ENCODE data around the gene WDR90. TPM values are rescaled to one million over a fixed set of nuclear protein-coding genes. Genes with fewer than 3 reads are reported as not detected.
A peak's percentile ranks its signal among the peaks of the same experiment; 100 is the strongest.

The WDR90 gene
- total and polyA plus RNA-seq, 2 of the 13 experiments (the other 11 are each of a cell fraction or from before 2014, with no cell fraction given) = 14.9 to 28.9 TPM

DNA sequence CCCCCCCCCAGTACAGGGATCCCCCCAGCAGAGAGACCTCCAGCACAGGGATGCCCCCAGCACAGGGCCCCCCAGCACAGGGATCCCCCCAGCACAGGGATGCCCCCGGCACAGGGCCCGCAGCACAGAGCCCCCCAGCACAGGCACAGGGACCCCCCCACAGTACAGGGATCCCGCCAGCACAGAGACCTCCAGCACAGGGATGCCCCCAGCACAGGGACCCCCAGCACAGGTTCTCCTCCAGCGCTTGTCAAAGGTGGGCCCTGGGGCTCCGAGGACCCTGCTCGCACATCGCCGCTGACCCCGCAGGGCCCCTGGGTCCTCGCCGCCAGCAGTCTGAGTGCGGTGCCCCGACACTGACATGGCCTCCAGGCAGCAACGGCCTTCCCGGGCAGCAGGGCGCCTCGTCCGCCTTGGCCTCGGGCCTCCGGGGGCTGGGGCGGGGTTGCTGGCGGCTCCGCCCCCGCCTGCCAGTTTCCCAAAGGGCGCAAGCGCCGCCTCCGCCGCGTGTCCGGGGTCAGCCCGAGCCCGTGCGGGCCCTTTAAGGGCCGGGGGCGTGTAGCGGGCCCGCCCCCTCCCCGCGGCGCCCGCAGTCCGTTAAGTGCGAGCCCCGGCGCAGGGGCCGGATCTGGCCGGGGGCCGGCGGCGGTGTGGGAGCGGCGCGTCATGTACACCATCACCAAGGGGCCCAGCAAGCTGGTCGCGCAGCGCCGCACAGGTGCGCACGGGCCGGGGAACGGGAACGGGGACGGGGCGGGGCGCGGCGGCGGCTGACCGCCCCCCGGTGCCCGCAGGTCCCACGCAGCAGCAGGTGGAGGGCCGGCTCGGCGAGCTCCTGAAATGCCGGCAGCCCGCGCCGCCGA, 7.6 kb upstream of the WDR90 start, which contains the start of gene MCRIP2 (continued):
- TF ChIP-seq DMTF1 (CRISPR knock-in tag; IDR thresholded peaks at IDR 0.05) = no peak
- peak; percentile 67; the same call in 1 of the 2 replicates for TF ChIP-seq ZNF333 (CRISPR knock-in tag; IDR thresholded peaks at IDR 0.05; ENCODE audit: borderline replicate concordance)
- no peak for TF ChIP-seq HNRNPK (IDR thresholded peaks at IDR 0.05; ENCODE audit: low read depth, low read length, poor library complexity, severe bottlenecking)
- no peak for TF ChIP-seq HNF4A (CRISPR knock-in tag; IDR thresholded peaks at IDR 0.05)
- no peak for TF ChIP-seq ZNF775 (CRISPR knock-in tag; IDR thresholded peaks at IDR 0.05; ENCODE audit: borderline replicate concordance)
- TF ChIP-seq RERE (CRISPR knock-in tag; IDR thresholded peaks at IDR 0.05; ENCODE audit: low read depth) = no peak; the same call in 1 of the 2 replicates
- TF ChIP-seq, protein P1, sequence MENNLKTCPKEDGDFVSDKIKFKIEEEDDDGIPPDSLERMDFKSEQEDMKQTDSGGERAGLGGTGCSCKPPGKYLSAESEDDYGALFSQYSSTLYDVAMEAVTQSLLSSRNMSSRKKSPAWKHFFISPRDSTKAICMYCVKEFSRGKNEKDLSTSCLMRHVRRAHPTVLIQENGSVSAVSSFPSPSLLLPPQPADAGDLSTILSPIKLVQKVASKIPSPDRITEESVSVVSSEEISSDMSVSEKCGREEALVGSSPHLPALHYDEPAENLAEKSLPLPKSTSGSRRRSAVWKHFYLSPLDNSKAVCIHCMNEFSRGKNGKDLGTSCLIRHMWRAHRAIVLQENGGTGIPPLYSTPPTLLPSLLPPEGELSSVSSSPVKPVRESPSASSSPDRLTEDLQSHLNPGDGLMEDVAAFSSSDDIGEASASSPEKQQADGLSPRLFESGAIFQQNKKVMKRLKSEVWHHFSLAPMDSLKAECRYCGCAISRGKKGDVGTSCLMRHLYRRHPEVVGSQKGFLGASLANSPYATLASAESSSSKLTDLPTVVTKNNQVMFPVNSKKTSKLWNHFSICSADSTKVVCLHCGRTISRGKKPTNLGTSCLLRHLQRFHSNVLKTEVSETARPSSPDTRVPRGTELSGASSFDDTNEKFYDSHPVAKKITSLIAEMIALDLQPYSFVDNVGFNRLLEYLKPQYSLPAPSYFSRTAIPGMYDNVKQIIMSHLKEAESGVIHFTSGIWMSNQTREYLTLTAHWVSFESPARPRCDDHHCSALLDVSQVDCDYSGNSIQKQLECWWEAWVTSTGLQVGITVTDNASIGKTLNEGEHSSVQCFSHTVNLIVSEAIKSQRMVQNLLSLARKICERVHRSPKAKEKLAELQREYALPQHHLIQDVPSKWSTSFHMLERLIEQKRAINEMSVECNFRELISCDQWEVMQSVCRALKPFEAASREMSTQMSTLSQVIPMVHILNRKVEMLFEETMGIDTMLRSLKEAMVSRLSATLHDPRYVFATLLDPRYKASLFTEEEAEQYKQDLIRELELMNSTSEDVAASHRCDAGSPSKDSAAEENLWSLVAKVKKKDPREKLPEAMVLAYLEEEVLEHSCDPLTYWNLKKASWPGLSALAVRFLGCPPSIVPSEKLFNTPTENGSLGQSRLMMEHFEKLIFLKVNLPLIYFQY (CRISPR knock-in tag; IDR thresholded peaks at IDR 0.05; ENCODE audit: borderline replicate concordance) = no peak
- no peak for TF ChIP-seq ZNF773 (CRISPR knock-in tag; IDR thresholded peaks at IDR 0.05; ENCODE audit: borderline replicate concordance)
- no peak for TF ChIP-seq MTF1 (CRISPR knock-in tag; IDR thresholded peaks at IDR 0.05)
- TF ChIP-seq TARDBP (CRISPR knock-in tag; IDR thresholded peaks at IDR 0.05) = 0 out of 2 replicates have a peak, but pooled peaks have one; percentile 29
- no peak for TF ChIP-seq NR3C1 (CRISPR knock-in tag; IDR thresholded peaks at IDR 0.05)
- no peak for TF ChIP-seq ZBTB21 (CRISPR knock-in tag; IDR thresholded peaks at IDR 0.05)
- TF ChIP-seq MYNN (CRISPR knock-in tag; IDR thresholded peaks at IDR 0.05; ENCODE audit: low read depth) = no peak
- no peak for TF ChIP-seq U2AF1 (optimal IDR thresholded peaks at IDR 0.05; ENCODE audit: low read depth, low read length)
- TF ChIP-seq ZNF282 (IDR thresholded peaks at IDR 0.05; ENCODE audit: partially characterized antibody) = no peak
- TF ChIP-seq, protein P2, sequence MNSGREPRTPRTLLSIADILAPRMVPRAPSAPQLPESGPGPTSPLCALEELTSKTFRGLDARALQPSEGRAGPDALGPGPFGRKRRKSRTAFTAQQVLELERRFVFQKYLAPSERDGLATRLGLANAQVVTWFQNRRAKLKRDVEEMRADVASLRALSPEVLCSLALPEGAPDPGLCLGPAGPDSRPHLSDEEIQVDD (CRISPR knock-in tag; IDR thresholded peaks at IDR 0.05; ENCODE audit: borderline replicate concordance) = no peak; the same call in 1 of the 2 replicates
